Prostate gland (tissue), 2 donors: Measurements from ENCODE around the gene DNAJC2. TPM values are rescaled to one million over a fixed set of nuclear protein-coding genes. Genes with fewer than 3 reads are reported as not detected.
A peak's percentile ranks its signal among the peaks of the same experiment; 100 is the strongest.
"Not testable (repeated sequence)": the region's sequence is repeated elsewhere in the genome, so short reads cannot be mapped to it uniquely, and the experiment has no call there.

ENCODE experiments used
- DNase-seq: peaks from one replicate; pipeline ENCODE4 v3.0.0-alpha.2; 2019; ENCODE audit warnings: low spot score
- H3K27ac ChIP-seq, 2 donors: fragments of 200-600 bp; sonication (generic); 2 replicates each; pipeline ENCODE4 v1.5.1; 2017 to 2019
- H3K27me3 ChIP-seq: fragments of 200-600 bp; sonication (generic); replicated peaks from 2 replicates; pipeline ENCODE4 v1.5.1; 2019; ENCODE audit not compliant: insufficient read depth
- H3K36me3 ChIP-seq, 2 donors: fragments of 200-600 bp; sonication (generic); 1 replicate in 1 of 2; 2 replicates in 1 of 2; pipeline versions ENCODE4 v1.5.1 to v1.8.1; 2017 to 2019
- H3K4me1 ChIP-seq: fragments of 200-600 bp; sonication (generic); replicated peaks from 2 replicates; pipeline ENCODE4 v1.5.1; 2019
- H3K4me3 ChIP-seq, 2 donors: fragments of 200-600 bp; sonication (generic); 2 replicates each; pipeline ENCODE4 v1.5.1; 2017 to 2019
- H3K9me3 ChIP-seq: fragments of 200-600 bp; sonication (generic); 2 replicates; pipeline ENCODE4 v1.5.1; 2017
- POLR2A ChIP-seq: fragments of 450-650 bp; IDR thresholded peaks from one replicate; pipeline ENCODE4 v1.6.1; 2016; ENCODE audit warnings: antibody characterized with exemption, mild to moderate bottlenecking
- POLR2AphosphoS5 ChIP-seq: sonication (generic); formaldehyde crosslinking; IDR thresholded peaks from one replicate; pipeline ENCODE4 v1.6.1; 2017; ENCODE audit warnings: antibody characterized with exemption
- WGBS: methylation state at CpG from one replicate; pipeline ENCODE4 v1.1.5; 2018; 5-methylcytosine and 5-hydroxymethylcytosine counted together
- intact Hi-C: fragments of 100-400 bp; cut with DNase I; formaldehyde crosslinking; loops from one replicate; pipeline ENCODE4 v1.14.2; 2022
- total RNA-seq, 2 donors: library from RNA; depleted of rRNA; stranded (reverse); fragments of >200 nt; gene quantifications; one replicate each; pipeline ENCODE4 v1.1.0, GENCODE V29; 2016
- TF ChIP-seq, protein P1 (sequence below), 4 experiments: fragments of 200-600 bp in 2 of 4; fragments of 450-650 bp in 2 of 4; sonication (generic) in 2 of 4; IDR thresholded peaks; 1 replicate in 3 of 4; 2 replicates in 1 of 4; pipeline ENCODE4 v1.5.1; 2016 to 2019; ENCODE audit warnings: antibody characterized with exemption in 4 of 4, mild to moderate bottlenecking in 2 of 4, moderate library complexity in 2 of 4

DNAJC2 gene
- total RNA-seq, 2 donors from 2014 or later = 12.3 to 17.5 TPM

DNA sequence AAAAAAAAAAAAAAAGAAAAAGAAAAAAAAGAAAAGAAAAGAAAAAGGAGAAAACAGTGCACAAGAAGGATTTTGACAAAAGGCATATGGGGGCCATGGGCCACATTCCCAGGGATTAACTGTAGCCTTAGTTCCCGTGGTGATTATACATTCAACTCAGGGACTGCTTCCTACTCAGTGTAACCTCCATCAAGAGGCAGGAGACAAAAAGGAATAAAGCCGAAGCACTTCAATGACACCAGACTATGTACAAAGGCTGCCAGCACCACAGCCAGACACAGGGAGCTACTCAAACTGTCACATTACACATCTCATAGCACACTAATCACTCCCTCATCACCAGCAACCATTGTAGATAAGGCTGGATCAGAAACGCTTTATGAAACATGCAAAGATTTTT, 52.4 kb downstream of the DNAJC2 start:
- no peak overlapping the region for H3K27ac ChIP-seq
- DNase-seq = no peak
- intact Hi-C loops = no loop called here
- 63% methylated on average over 3 of the region's 3 CpGs for WGBS
- TF ChIP-seq POLR2A = no peak
- no peak for TF ChIP-seq POLR2AphosphoS5
- TF ChIP-seq, protein P1, sequence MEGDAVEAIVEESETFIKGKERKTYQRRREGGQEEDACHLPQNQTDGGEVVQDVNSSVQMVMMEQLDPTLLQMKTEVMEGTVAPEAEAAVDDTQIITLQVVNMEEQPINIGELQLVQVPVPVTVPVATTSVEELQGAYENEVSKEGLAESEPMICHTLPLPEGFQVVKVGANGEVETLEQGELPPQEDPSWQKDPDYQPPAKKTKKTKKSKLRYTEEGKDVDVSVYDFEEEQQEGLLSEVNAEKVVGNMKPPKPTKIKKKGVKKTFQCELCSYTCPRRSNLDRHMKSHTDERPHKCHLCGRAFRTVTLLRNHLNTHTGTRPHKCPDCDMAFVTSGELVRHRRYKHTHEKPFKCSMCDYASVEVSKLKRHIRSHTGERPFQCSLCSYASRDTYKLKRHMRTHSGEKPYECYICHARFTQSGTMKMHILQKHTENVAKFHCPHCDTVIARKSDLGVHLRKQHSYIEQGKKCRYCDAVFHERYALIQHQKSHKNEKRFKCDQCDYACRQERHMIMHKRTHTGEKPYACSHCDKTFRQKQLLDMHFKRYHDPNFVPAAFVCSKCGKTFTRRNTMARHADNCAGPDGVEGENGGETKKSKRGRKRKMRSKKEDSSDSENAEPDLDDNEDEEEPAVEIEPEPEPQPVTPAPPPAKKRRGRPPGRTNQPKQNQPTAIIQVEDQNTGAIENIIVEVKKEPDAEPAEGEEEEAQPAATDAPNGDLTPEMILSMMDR (IDR thresholded peaks at IDR 0.05) = no peak
- H3K36me3 ChIP-seq = no peaks in the 10 kb centered on the region
- no peaks in the 10 kb centered on the region for H3K9me3 ChIP-seq
- H3K27me3 ChIP-seq = no peaks in the 10 kb centered on the region
- no peaks in the 10 kb centered on the region for H3K4me1 ChIP-seq
- no peak overlapping the region for H3K4me3 ChIP-seq

DNA sequence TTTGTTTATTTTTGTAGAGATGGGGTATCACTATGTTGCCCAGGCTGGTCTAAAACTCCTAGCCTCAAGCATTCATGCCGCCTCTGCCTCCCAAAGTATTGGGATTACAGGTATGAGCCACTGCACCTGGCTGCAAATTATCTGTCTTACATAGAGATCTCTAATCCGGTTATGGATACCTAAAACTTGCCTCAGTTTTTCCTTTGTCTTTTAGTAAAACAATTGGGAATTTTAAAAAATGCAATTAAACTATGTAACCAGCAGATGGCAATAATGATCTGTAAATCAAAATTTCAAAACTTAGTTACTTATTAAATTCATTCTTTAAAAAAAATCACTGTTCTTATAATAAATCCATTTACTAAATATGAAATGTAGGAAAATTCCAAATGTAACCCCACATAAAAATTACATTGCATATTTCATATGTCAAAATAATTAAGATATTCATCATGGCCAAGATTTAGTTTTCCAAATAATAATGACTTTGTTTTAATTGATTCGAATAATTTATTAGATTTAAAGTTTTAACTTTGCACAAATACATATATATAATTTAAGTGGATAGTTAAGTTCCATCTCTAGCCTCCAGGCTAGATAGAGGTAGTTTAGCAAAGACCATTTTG, 61.7 kb downstream of the DNAJC2 start:
- H3K4me3 ChIP-seq, H3K27me3 ChIP-seq, H3K36me3 ChIP-seq, H3K27ac ChIP-seq, H3K4me1 ChIP-seq, intact Hi-C loops, DNase-seq, H3K9me3 ChIP-seq: not testable (repeated sequence)
- WGBS = 48% methylated on average over 3 of the region's 3 CpGs

DNA sequence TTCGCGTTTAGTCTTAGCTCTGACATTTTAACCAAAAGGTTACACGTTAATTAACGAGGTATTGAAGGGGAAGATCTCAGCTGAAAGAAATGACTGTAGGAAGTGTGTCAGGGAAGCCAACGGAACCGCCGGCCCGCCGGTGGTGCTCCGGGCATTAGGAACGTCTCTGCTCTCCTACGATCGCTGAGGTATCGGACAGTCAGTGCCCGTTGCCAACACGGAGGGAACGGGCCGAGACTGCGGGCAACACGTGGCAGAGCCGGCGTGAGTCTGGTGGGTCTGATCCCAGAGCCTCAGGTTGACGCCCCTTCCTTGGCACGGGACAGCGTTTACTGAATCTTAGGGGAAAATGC, 63.8 kb downstream of the DNAJC2 start:
- peak; percentile 5 for DNase-seq
- intact Hi-C loops, H3K27me3 ChIP-seq, H3K4me1 ChIP-seq, H3K36me3 ChIP-seq, H3K9me3 ChIP-seq: not testable (repeated sequence)
- peak overlapping the region in 1 of 2 donors; percentile 4 for H3K27ac ChIP-seq
- 2% methylated on average over 25 of the region's 25 CpGs for WGBS
- H3K4me3 ChIP-seq = peak overlapping the region; percentile 39 to 52

DNA sequence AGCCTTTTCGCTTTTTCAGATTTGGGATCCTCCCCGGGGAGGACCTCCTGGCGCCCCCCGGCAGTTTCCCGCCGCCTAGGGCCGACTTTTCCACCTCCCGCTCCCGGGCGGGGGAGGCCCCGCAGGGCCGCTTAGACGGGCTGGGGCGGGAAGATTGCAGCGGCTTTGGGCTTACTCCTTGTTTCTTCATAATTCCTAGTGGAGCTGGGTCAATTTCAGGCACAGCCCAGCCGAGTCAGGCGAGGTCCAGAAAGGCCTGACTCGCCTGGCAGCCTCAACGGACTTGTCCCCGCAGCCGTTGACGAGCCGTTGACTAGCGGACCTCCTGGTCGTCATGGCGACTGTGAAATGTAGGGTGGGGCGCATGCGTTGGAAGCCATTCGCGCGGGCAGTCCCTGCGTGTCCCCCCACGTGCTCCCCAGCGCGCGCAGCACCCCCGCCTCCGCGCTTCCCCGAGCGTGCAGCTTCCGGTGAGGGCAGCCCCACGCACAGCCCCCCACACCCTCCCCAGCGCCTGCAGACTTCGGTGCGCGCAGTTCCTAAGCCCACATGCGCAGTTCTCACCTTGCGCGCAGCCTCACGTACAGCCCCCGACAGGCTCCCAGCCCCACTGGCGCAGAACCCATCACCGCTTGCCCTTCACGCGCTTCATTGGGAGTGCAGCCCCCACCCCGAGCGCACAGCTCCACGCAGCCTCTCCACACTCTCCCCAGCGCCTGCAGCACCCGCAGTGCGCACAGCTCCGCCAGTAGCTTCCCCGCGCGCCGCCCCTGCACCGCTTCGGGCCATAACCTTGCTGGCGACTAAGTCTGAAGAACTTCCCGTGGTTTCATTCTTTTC, 64.4 kb downstream of the DNAJC2 start:
- H3K9me3 ChIP-seq, intact Hi-C loops, H3K27me3 ChIP-seq, H3K4me1 ChIP-seq, H3K36me3 ChIP-seq: not testable (repeated sequence)
- Histone ChIP-seq H3K4me3 (peak overlapping the region; percentile 39 to 52), H3K27ac (peak overlapping the region in 1 of 2 donors; percentile 4)
- DNase-seq = peak; percentile 37
- 1% methylated on average over 61 of the region's 71 CpGs for WGBS

DNA sequence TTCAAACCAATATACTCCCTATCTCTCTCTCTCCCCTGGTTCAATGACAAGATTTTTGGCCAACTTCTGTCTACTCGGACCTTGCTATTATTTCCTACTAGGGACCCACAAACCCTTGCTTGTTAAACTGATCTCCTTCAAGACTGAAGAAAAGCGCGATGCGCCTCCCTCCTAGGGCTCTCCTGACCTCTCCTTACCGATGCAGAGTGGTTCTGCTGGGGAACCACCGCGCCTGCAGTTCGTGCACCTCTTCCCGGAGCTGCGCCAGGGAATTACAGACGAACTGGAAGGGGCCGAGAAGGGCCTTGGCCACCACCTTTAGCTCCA, 65.0 kb downstream of the DNAJC2 start:
- DNase-seq, H3K27ac ChIP-seq, intact Hi-C loops, H3K4me1 ChIP-seq, H3K9me3 ChIP-seq, H3K36me3 ChIP-seq, H3K27me3 ChIP-seq: not testable (repeated sequence)
- H3K4me3 ChIP-seq = peak overlapping the region; percentile 39 to 52
- under 1% methylated on average over 12 of the region's 12 CpGs for WGBS

DNA sequence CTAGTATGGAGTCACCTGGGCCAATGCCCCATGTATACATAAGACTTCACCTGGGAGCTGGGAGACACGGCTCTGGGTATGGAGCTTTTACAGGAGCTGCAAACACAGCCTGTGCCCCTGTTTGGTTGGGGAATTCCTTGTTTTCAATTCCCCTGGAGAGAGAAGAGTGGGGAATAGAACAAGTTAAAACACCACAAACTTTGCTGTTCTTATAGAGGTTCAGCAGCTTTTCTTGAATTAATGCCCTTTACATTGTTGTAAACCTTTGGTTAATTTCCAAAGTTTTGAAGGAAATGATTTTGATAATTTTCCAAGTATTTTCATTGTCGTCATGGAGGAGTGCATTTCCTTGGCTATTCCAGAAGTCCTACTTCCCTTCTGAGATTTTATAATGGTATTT, 66.4 kb downstream of the DNAJC2 start:
- DNase-seq, H3K27me3 ChIP-seq, intact Hi-C loops, H3K9me3 ChIP-seq, H3K27ac ChIP-seq, H3K4me1 ChIP-seq, H3K36me3 ChIP-seq, H3K4me3 ChIP-seq: not testable (repeated sequence)
- 78% methylated on average over 2 of the region's 2 CpGs for WGBS

DNA sequence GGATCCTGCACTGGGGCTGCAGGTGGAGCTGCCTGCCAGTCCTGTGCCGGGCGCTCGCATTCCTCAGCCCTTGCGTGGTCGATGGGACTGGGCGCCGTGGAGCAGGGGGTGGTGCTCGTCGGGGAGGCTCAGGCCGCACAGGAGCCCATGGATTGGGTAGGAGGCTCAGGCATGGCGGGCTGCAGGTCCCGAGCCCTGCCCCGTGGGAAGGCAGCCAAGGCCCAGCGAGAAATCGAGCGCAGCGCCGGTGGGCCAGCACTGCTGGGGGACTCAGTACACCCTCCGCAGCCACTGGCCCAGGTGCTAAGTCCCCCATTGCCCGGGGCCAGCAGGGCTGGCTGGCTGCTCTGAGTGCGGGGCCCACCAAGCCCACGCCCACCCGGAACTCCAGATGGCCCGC, 69.7 kb downstream of the DNAJC2 start:
- intact Hi-C loops, DNase-seq, H3K36me3 ChIP-seq, H3K9me3 ChIP-seq, H3K27me3 ChIP-seq, H3K27ac ChIP-seq, H3K4me1 ChIP-seq, H3K4me3 ChIP-seq: not testable (repeated sequence)
- no CpG with 5 or more reads among the region's 24 CpGs for WGBS

DNA sequence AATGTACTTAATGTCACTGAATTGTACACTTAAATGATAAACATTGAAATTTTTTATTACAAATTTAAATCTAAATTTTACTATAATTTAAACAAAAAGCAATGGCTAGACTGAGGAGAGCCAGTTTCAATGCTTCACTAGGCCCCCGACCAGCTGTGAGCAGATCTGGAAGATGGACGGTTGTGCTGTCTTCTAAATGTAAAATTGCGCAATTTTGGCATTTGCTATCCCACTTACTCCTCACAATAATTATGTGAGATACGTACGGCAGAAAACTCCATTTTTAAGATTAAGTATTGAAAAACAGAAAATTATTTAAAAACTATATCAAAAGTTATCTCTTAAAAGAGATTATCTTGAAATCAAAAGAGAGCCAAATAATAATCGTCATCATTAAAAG, 71.2 kb downstream of the DNAJC2 start:
- DNase-seq, H3K4me3 ChIP-seq, H3K36me3 ChIP-seq, H3K9me3 ChIP-seq, H3K4me1 ChIP-seq, H3K27me3 ChIP-seq, intact Hi-C loops, H3K27ac ChIP-seq: not testable (repeated sequence)
- 92% methylated on average over 6 of the region's 6 CpGs for WGBS

DNA sequence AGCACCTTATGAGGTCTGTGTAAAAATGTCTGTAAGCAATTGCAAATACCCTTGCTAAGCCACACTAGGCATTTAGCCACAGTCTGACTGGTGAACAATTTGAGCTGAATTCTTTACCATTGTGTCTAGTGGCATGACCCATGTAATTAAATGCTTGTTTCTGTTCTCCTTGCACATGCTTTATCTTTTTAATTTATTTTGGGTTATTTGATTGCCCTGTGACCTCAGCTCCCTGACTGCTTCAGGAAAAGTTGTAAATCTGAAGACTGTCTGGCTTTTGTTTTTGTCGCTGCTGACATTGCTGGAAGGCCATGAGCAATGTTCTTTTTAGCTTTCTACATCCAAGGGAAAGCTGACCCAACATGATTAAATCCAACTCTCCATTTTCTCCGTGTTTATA, 78.3 kb downstream of the DNAJC2 start:
- H3K27me3 ChIP-seq, DNase-seq, intact Hi-C loops, H3K27ac ChIP-seq, H3K4me3 ChIP-seq, H3K9me3 ChIP-seq, H3K4me1 ChIP-seq, H3K36me3 ChIP-seq: not testable (repeated sequence)
- 30% methylated on average over 2 of the region's 2 CpGs for WGBS

DNA sequence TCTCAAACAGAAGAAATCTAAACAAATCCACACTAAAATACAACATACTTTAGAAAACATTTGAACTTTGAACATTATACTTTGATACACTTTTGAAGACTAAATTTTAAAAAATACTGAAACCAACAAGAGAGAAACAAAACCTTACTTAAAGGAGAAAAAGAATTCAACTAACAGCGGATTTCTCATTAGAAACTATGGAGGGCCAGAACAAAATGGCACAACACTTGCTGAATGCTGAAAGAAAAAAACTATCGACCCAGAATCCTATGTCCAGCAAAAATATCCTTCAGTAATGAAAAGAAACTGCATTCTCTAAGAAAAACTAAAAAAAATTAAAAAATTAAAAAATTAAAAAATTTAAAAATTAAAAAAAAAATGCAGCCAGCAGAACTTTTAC, 80.5 kb downstream of the DNAJC2 start:
- DNase-seq, H3K4me1 ChIP-seq, intact Hi-C loops, H3K4me3 ChIP-seq, H3K36me3 ChIP-seq, H3K9me3 ChIP-seq, H3K27me3 ChIP-seq, H3K27ac ChIP-seq: not testable (repeated sequence)
- 95% methylated on average over 2 of the region's 2 CpGs for WGBS
